Measurements from ENCODE around the gene ALCAM.

GRCh38 chr3:105463620-105464019 is 96.9 kb downstream of the ALCAM start:
- no peak for TF ChIP-seq CTCF (IDR thresholded peaks at IDR 0.05)
- no peak for TF ChIP-seq POLR2A (IDR thresholded peaks at IDR 0.05)

Measured in uterus (tissue), 2 donors.